HG02981 (cell line): ENCODE results near the gene GPRC5D.

ENCODE experiments used
- ATAC-seq: cut with Tn5 transposase; IDR thresholded peaks from one replicate; pipeline ENCODE4 v1.9.1; 2021; ENCODE audit warnings: mild to moderate bottlenecking, moderate library complexity; ENCODE audit not compliant: unreplicated experiment

The GPRC5D gene

GRCh38 chr12:12952036-12952435, at the start of gene GPRC5D:
Gene GPRC5D, minus strand, starts transcription at chr12:12952170. Its CDS starts 1,786 bp downstream, at chr12:12950384.
- no peak for ATAC-seq

GRCh38 chr12:13001775-13002040, 49.7 kb upstream of the GPRC5D start:
- ATAC-seq = no peak

- ATAC-seq = peak; percentile 11
Measured at GRCh38 chr12:13000925-13001774, 49.2 kb upstream of the GPRC5D start.

- peak; percentile 15 for ATAC-seq
Measured at GRCh38 chr12:13000616-13000924, 48.6 kb upstream of the GPRC5D start.

- ATAC-seq = peak; percentile 90
Measured at GRCh38 chr12:12999959-13000615, 48.1 kb upstream of the GPRC5D start, which contains the start of gene HEBP1. Gene HEBP1, minus strand, starts transcription at chr12:13000265. Its CDS starts 151 bp downstream, at chr12:13000114.

- no peak for ATAC-seq
Measured at GRCh38 chr12:12999271-12999958, 47.4 kb upstream of the GPRC5D start.

- ATAC-seq = no peak
Measured at GRCh38 chr12:12998248-12998647, 46.3 kb upstream of the GPRC5D start.

GRCh38 chr12:12997734-12998133, 45.8 kb upstream of the GPRC5D start:
- ATAC-seq = no peak

- ATAC-seq = no peak
Measured at GRCh38 chr12:12997156-12997555, 45.2 kb upstream of the GPRC5D start.

- ATAC-seq = no peak
Measured at GRCh38 chr12:12996209-12996608, 44.2 kb upstream of the GPRC5D start.

- no peak for ATAC-seq
Measured at GRCh38 chr12:12995088-12995487, 43.1 kb upstream of the GPRC5D start.

- no peak for ATAC-seq
Measured at GRCh38 chr12:12993367-12993766, 41.4 kb upstream of the GPRC5D start.

- no peak for ATAC-seq
Measured at GRCh38 chr12:12992418-12993130, 40.6 kb upstream of the GPRC5D start.

- ATAC-seq = no peak
Measured at GRCh38 chr12:12990700-12991468, 38.9 kb upstream of the GPRC5D start.

- no peak for ATAC-seq
Measured at GRCh38 chr12:12987421-12987820, 35.5 kb upstream of the GPRC5D start.

GRCh38 chr12:12986775-12987331, 34.9 kb upstream of the GPRC5D start:
- no peak for ATAC-seq

- no peak for ATAC-seq
Measured at GRCh38 chr12:12985817-12986408, 33.9 kb upstream of the GPRC5D start.

- ATAC-seq = no peak
Measured at GRCh38 chr12:12984149-12984548, 32.2 kb upstream of the GPRC5D start.

GRCh38 chr12:12983420-12984035, 31.6 kb upstream of the GPRC5D start:
- no peak for ATAC-seq
